H1 (cell line): ENCODE results near the gene ZBTB46. TPM values are rescaled to one million over a fixed set of nuclear protein-coding genes. Genes with fewer than 3 reads are reported as not detected.

Source experiments
- CTCF ChIA-PET: fragments of 300-600 bp; sonication (Branson Sonifier 250); formaldehyde crosslinking; loops from one replicate; lab custom pipeline; 2021; ENCODE audit not compliant: partially characterized antibody; lab: Charles Lee
- POLR2A ChIA-PET: fragments of 300-600 bp; sonication (Branson Sonifier 250); formaldehyde crosslinking; loops from one replicate; lab custom pipeline; 2021; ENCODE audit warnings: inconsistent platforms; ENCODE audit not compliant: partially characterized antibody; lab: Charles Lee
- DNase-seq, 2 experiments: peaks; one replicate each; pipeline versions ENCODE4 v3.0.0 to v3.0.0-alpha.2; 2010 to 2022; ENCODE audit warnings: low spot score in 2 of 2, low read depth in 1 of 2, mixed read lengths in 1 of 2
- FAIRE-seq: peaks from 2 replicates; lab custom pipeline; 2011; peaks lifted over from hg19 to GRCh38; lab: Jason Lieb, UNC
- H2AFZ ChIP-seq: 2 replicates; pipeline ENCODE4 v1.8.1; 2012; ENCODE audit warnings: low read length, inconsistent platforms
- H2AK5ac ChIP-seq: 2 replicates; pipeline ENCODE4 v1.6.1; 2013; ENCODE audit warnings: low read depth, low read length
- H2BK120ac ChIP-seq: replicated peaks from 2 replicates; pipeline ENCODE3; 2013; ENCODE audit warnings: low read depth, low read length, inconsistent platforms
- H2BK12ac ChIP-seq: 2 replicates; pipeline ENCODE4 v1.6.1; 2013; ENCODE audit warnings: low read depth, low read length
- H2BK15ac ChIP-seq: 2 replicates; pipeline ENCODE4 v1.6.1; 2013; ENCODE audit warnings: low read length
- H2BK20ac ChIP-seq: 2 replicates; pipeline ENCODE4 v1.6.1; 2013; ENCODE audit warnings: low read length
- H2BK5ac ChIP-seq: 2 replicates; pipeline ENCODE4 v1.6.1; 2013; ENCODE audit warnings: low read depth, low read length
- H3K14ac ChIP-seq: 2 replicates; pipeline ENCODE4 v1.6.1; 2013; ENCODE audit warnings: inconsistent platforms; ENCODE audit not compliant: insufficient read length
- H3K18ac ChIP-seq: 2 replicates; pipeline ENCODE4 v1.6.1; 2013; ENCODE audit warnings: low read length; ENCODE audit errors: extremely low read depth
- H3K23ac ChIP-seq: 2 replicates; pipeline ENCODE4 v1.6.1; 2013; ENCODE audit warnings: inconsistent platforms; ENCODE audit not compliant: insufficient read length
- H3K23me2 ChIP-seq: 2 replicates; pipeline ENCODE4 v1.6.1; 2013; ENCODE audit warnings: low read depth, low read length
- H3K27ac ChIP-seq: 2 replicates; pipeline ENCODE4 v1.6.1; 2011; ENCODE audit warnings: low read depth, low read length, inconsistent platforms
- H3K27me3 ChIP-seq, 4 experiments: replicated peaks in 1 of 4; 1 replicate in 1 of 4; 2 replicates in 3 of 4; pipeline versions ENCODE4 v1.6.1 to v1.8.1; 2011 to 2013; ENCODE audit warnings: low read length in 3 of 4, mild to moderate bottlenecking in 3 of 4, inconsistent platforms in 2 of 4, mixed read lengths in 2 of 4, moderate library complexity in 1 of 4; ENCODE audit not compliant: control insufficient read depth in 3 of 4, insufficient read depth in 3 of 4; ENCODE audit errors: extremely low read depth in 1 of 4
- H3K36me3 ChIP-seq, 4 experiments: 2 replicates each; pipeline versions ENCODE4 v1.6.1 to v1.8.1; 2011 to 2013; ENCODE audit warnings: mild to moderate bottlenecking in 4 of 4, low read length in 3 of 4, moderate library complexity in 2 of 4, control low read depth in 1 of 4, inconsistent platforms in 1 of 4; ENCODE audit not compliant: insufficient read depth in 4 of 4, control insufficient read depth in 2 of 4
- H3K4ac ChIP-seq: replicated peaks from 2 replicates; pipeline ENCODE3; 2013; ENCODE audit warnings: low read length, low read depth, mixed read lengths, inconsistent platforms; ENCODE audit not compliant: insufficient read length
- H3K4me1 ChIP-seq, 4 experiments: replicated peaks in 1 of 4; 1 replicate in 1 of 4; 2 replicates in 3 of 4; pipeline versions ENCODE4 v1.6.1 to v1.8.1; 2011 to 2013; ENCODE audit warnings: low read length in 3 of 4, inconsistent platforms in 2 of 4, mixed read lengths in 1 of 4; ENCODE audit not compliant: insufficient read depth in 4 of 4, control insufficient read depth in 3 of 4
- H3K4me2 ChIP-seq, 2 experiments: 2 replicates each; pipeline versions ENCODE4 v1.6.1 to v1.8.1; 2011 to 2013; ENCODE audit warnings: low read depth in 2 of 2, low read length in 2 of 2, control low read depth in 1 of 2, inconsistent platforms in 1 of 2, mild to moderate bottlenecking in 1 of 2; ENCODE audit not compliant: insufficient read depth in 1 of 2
- H3K4me3 ChIP-seq, 4 experiments: fragments of 200-600, 300-600 bp in 1 of 4; sonication (generic), shearing (Covaris generic), sonication (Bioruptor Twin) in 1 of 4; 2 replicates each; pipeline versions ENCODE4 v1.5.1 to v1.8.1; 2011 to 2016; ENCODE audit warnings: low read length in 4 of 4, low read depth in 3 of 4, control low read depth in 2 of 4, inconsistent platforms in 2 of 4, mild to moderate bottlenecking in 2 of 4, mixed read lengths in 1 of 4, moderate library complexity in 1 of 4; ENCODE audit not compliant: insufficient read depth in 2 of 4; ENCODE audit errors: extremely low read depth in 1 of 4
- H3K56ac ChIP-seq: replicated peaks from 2 replicates; pipeline ENCODE3; 2013; ENCODE audit warnings: low read depth, mild to moderate bottlenecking, mixed read lengths, low read length, inconsistent platforms; ENCODE audit not compliant: insufficient read length
- H3K79me1 ChIP-seq: 2 replicates; pipeline ENCODE4 v1.6.1; 2013; ENCODE audit warnings: low read depth, low read length, control low read depth
- H3K79me2 ChIP-seq, 2 experiments: 2 replicates each; pipeline versions ENCODE4 v1.6.1 to v1.8.1; 2012 to 2013; ENCODE audit warnings: low read length in 2 of 2, mild to moderate bottlenecking in 2 of 2, inconsistent platforms in 1 of 2; ENCODE audit not compliant: insufficient read depth in 2 of 2, control insufficient read depth in 1 of 2
- H3K9ac ChIP-seq, 4 experiments: replicated peaks in 1 of 4; 1 replicate in 1 of 4; 2 replicates in 3 of 4; pipeline versions ENCODE4 v1.6.1 to v1.8.1; 2011 to 2013; ENCODE audit warnings: low read depth in 3 of 4, low read length in 3 of 4, control low read depth in 2 of 4, mild to moderate bottlenecking in 2 of 4, moderate library complexity in 2 of 4, inconsistent platforms in 1 of 4; ENCODE audit errors: extremely low read depth in 1 of 4
- H3K9me3 ChIP-seq, 2 experiments: 2 replicates each; pipeline versions ENCODE4 v1.6.1 to v1.8.1; 2012 to 2013; ENCODE audit warnings: mild to moderate bottlenecking in 2 of 2, moderate library complexity in 2 of 2, control low read depth in 1 of 2, inconsistent platforms in 1 of 2, low read depth in 1 of 2, low read length in 1 of 2, mixed read lengths in 1 of 2; ENCODE audit not compliant: insufficient read depth in 2 of 2
- H4K20me1 ChIP-seq, 2 experiments: replicated peaks in 1 of 2; 2 replicates each; pipeline versions ENCODE3 to v1.8.1; 2011 to 2013; ENCODE audit warnings: inconsistent platforms in 2 of 2, low read length in 2 of 2, mild to moderate bottlenecking in 1 of 2; ENCODE audit not compliant: insufficient read depth in 2 of 2, control insufficient read depth in 1 of 2
- H4K5ac ChIP-seq: 2 replicates; pipeline ENCODE4 v1.6.1; 2013; ENCODE audit warnings: low read length, low read depth, mixed read lengths, inconsistent platforms; ENCODE audit not compliant: insufficient read length
- H4K8ac ChIP-seq: 2 replicates; pipeline ENCODE4 v1.8.0; 2013; ENCODE audit warnings: mild to moderate bottlenecking, moderate library complexity, low read length, inconsistent platforms; ENCODE audit not compliant: insufficient read depth; ENCODE audit errors: extremely low read depth
- H4K91ac ChIP-seq: replicated peaks from 2 replicates; pipeline ENCODE3; 2013; ENCODE audit warnings: low read length, mixed read lengths, inconsistent platforms; ENCODE audit not compliant: insufficient read length
- HDAC2 ChIP-seq, 2 experiments: fragments of 300-600 bp in 1 of 2; sonication (generic) in 1 of 2; IDR thresholded peaks; 2 replicates each; pipeline ENCODE4 v1.6.1; 2011 to 2012; ENCODE audit warnings: low read depth in 2 of 2, low read length in 2 of 2, mild to moderate bottlenecking in 2 of 2, moderate library complexity in 2 of 2, borderline replicate concordance in 1 of 2, inconsistent platforms in 1 of 2
- JUN ChIP-seq: IDR thresholded peaks from 2 replicates; pipeline ENCODE4 v1.6.1; 2011; ENCODE audit warnings: low read depth, mild to moderate bottlenecking, improper control_type of control experiment, low read length
- JUND ChIP-seq: IDR thresholded peaks from 2 replicates; pipeline ENCODE4 v1.6.1; 2011; ENCODE audit warnings: mild to moderate bottlenecking, improper control_type of control experiment, low read length
- WGBS, 2 experiments: shearing (Covaris generic) in 1 of 2; methylation state at CpG; one replicate each; pipeline versions ENCODE4 v1.1.6 to v1.1.7; 2013 to 2015; ENCODE audit warnings: low lambda C conversion rate in 2 of 2, mixed read lengths in 2 of 2, inconsistent platforms in 1 of 2, low coverage in 1 of 2, missing lambda C conversion rate in 1 of 2; ENCODE audit not compliant: insufficient replicate concordance in 2 of 2, insufficient coverage in 1 of 2, insufficient read length in 1 of 2; ENCODE audit errors: extremely low coverage in 1 of 2, missing lambda C conversion rate in 1 of 2; 5-methylcytosine and 5-hydroxymethylcytosine counted together
- polyA plus RNA-seq, 7 experiments: library from polyadenylated mRNA; depleted of rRNA in 3 of 7; stranded (reverse) in 5 of 7; unstranded in 2 of 7; fragments of >200 nt in 5 of 7; fragments of 200-250 nt in 2 of 7; gene quantifications; 1 replicate in 5 of 7; 2 replicates in 1 of 7; 4 replicates in 1 of 7; pipeline versions ENCODE4 v1.2.1 to v1.2.3, GENCODE V29; 2011 to 2013; ENCODE audit warnings: missing spikeins in 2 of 7, mixed read lengths in 2 of 7
- total RNA-seq: library from RNA; stranded (reverse); fragmentation: NEBNext Ultra II Directional; extraction: Animal tissue kit (Norgen Biotek cat#: 25700); gene quantifications from 2 replicates; pipeline ENCODE4 v1.2.1, GENCODE V29; 2021

The ZBTB46 gene
- total and polyA plus RNA-seq, 2 of the 8 experiments (the other 6 are each of a cell fraction or from before 2014, with no cell fraction given), result 6.4 to 22.4 TPM

GRCh38 chr20:63878899-63879663 is 48.0 kb upstream of the ZBTB46 start:
- H4K91ac ChIP-seq, result no peak overlapping the region
- H2BK120ac ChIP-seq, result no peak overlapping the region
- H3K79me1 ChIP-seq, result peaks cover 12% of the 10 kb centered on the region
- H3K27me3 ChIP-seq, result no peaks in the 10 kb centered on the region
- H4K20me1 ChIP-seq, result peaks cover 8 to 35% of the 10 kb centered on the region in 2 experiments
- no peak for DNase-seq
- no peak overlapping the region for H3K4ac ChIP-seq
- H3K4me1 ChIP-seq, result no peaks in the 10 kb centered on the region
- ChIA-PET POLR2A (interaction anchor here (1.1 to 4.3 kb wide), 5 partner anchors 12 to 87 kb away, joined by 3 to 26 read pairs (median 7); partner anchors contain the start of gene TPD52L2), CTCF (interaction anchor here (0.6 to 4.3 kb wide), 8 partner anchors 10 to 341 kb away, joined by 3 to 12 read pairs (median 3); no protein-coding TSS in a partner anchor)
- H2BK12ac ChIP-seq, result no peak overlapping the region
- H3K56ac ChIP-seq, result no peak overlapping the region
- FAIRE-seq, result no peak
- peaks cover 0 to 33% of the 10 kb centered on the region in 2 experiments; a peak in 1 of 4 replicates for H3K79me2 ChIP-seq
- H2BK20ac ChIP-seq, result no peak overlapping the region
- no peak overlapping the region for H2AFZ ChIP-seq
- no peak overlapping the region for H3K4me3 ChIP-seq
- H4K8ac ChIP-seq, result no peak overlapping the region
- H3K23me2 ChIP-seq, result no peaks in the 10 kb centered on the region
- no peak for TF ChIP-seq JUND
- TF ChIP-seq HDAC2 (IDR thresholded peaks at IDR 0.05; ENCODE audit: borderline replicate concordance in 1 of 2, low read depth in 2 of 2, low read length in 2 of 2), result no peak
- no peak for TF ChIP-seq JUN
- no peak overlapping the region for H2BK15ac ChIP-seq
- 91% methylated on average over 14 of the region's 14 CpGs; no CpG with 5 or more reads in 1 of the 2 experiments for WGBS, 2 experiments
- H3K27ac ChIP-seq, result no peak overlapping the region
- H3K18ac ChIP-seq, result no peak overlapping the region
- H3K14ac ChIP-seq, result no peak overlapping the region
- no peak overlapping the region for H3K4me2 ChIP-seq
- no peak overlapping the region for H4K5ac ChIP-seq
- H2BK5ac ChIP-seq, result no peak overlapping the region
- H3K36me3 ChIP-seq, result peaks cover 20 to 52% (median 37%) of the 10 kb centered on the region in 4 experiments
- no peak overlapping the region for H3K23ac ChIP-seq
- no peaks in the 10 kb centered on the region for H3K9me3 ChIP-seq
- no peak overlapping the region for H3K9ac ChIP-seq
- no peak overlapping the region for H2AK5ac ChIP-seq
